SKM-1 treated with dmso at 0.1 percent for 144 hours (cell line): Measurements from ENCODE around the gene SPANXN3.
"Not testable (repeated sequence)": the region's sequence is repeated elsewhere in the genome, so short reads cannot be mapped to it uniquely, and the experiment has no call there.

Source experiments
- DNase-seq: peaks from one replicate; lab custom pipeline; 2025; ENCODE audit not compliant: unreplicated experiment; lab: John Stamatoyannopoulos, UW

SPANXN3 gene

GRCh38 chrX:143517375-143517774 lies at the start of gene SPANXN3:
Gene SPANXN3 (minus strand): TSS chrX:143517475. CDS start chrX:143517391, 84 bp downstream.
- DNase-seq: not testable (repeated sequence)

- no peak for DNase-seq
These were observed 18.9 kb upstream of the SPANXN3 start for GRCh38 chrX:143536176-143536575.

- DNase-seq: not testable (repeated sequence)
These were observed 15.1 kb downstream of the SPANXN3 start for GRCh38 chrX:143502196-143502595.

- DNase-seq: no peak
These were observed 16.5 kb downstream of the SPANXN3 start for GRCh38 chrX:143500751-143501150.

GRCh38 chrX:143486105-143486504 lies 31.2 kb downstream of the SPANXN3 start:
- DNase-seq: no peak

- DNase-seq: no peak
These were observed 40.5 kb downstream of the SPANXN3 start for GRCh38 chrX:143476751-143477150.

GRCh38 chrX:143472347-143472938 lies 44.8 kb downstream of the SPANXN3 start:
- DNase-seq: no peak

GRCh38 chrX:143466130-143466529 lies 51.1 kb downstream of the SPANXN3 start:
- no peak for DNase-seq

GRCh38 chrX:143462696-143463095 lies 54.6 kb downstream of the SPANXN3 start:
- no peak for DNase-seq

- DNase-seq: no peak
These were observed 55.7 kb downstream of the SPANXN3 start for GRCh38 chrX:143461606-143462005.
